VCaP (cell line): ENCODE results near the gene TCP10L.

Experiments used
- H3K27ac ChIP-seq: fragments of 450-650 bp; 2 replicates; pipeline ENCODE4 v1.5.1; 2017
- CTCF ChIP-seq: fragments of 450-650 bp; conservative IDR thresholded peaks from 2 replicates; pipeline ENCODE4 v1.5.1; 2017; ENCODE audit warnings: mild to moderate bottlenecking, moderate library complexity

The TCP10L gene

GRCh38 chr21:32523988-32524719, 61.2 kb downstream of the TCP10L start:
- H3K27ac ChIP-seq: no peak overlapping the region
- no peak for TF ChIP-seq CTCF
